Panc1 (cell line): ENCODE results near the gene TLDC2. TPM values are rescaled to one million over a fixed set of nuclear protein-coding genes. Genes with fewer than 3 reads are reported as not detected.

Experiments
- ATAC-seq: fragments of 200-7000 bp; cut with Tn5 transposase; 2 replicates; pipeline ENCODE4 v1.9.1; 2020; ENCODE audit warnings: mild to moderate bottlenecking, moderate library complexity
- BruUV-seq: library from RNA; stranded (reverse); fragments of 400-500 nt; replicated peaks from 2 replicates; lab custom pipeline; 2021; lab: Mats Ljungman, UMichigan
- CTCF ChIA-PET: fragments of 300-600 bp; sonication (Branson Sonifier 250); formaldehyde crosslinking; loops from one replicate; lab custom pipeline; 2022; ENCODE audit warnings: antibody characterized with exemption; lab: Charles Lee
- POLR2A ChIA-PET: fragments of 300-600 bp; sonication (Branson Sonifier 250); formaldehyde crosslinking; loops from one replicate; lab custom pipeline; 2022; ENCODE audit warnings: antibody characterized with exemption; lab: Charles Lee
- DNase-seq: peaks from one replicate; pipeline ENCODE4 v3.0.0-alpha.2; 2010; ENCODE audit warnings: low read depth, low spot score
- H3K27ac ChIP-seq: 2 replicates; pipeline ENCODE4 v1.5.1; 2011; ENCODE audit warnings: mild to moderate bottlenecking, low read length, inconsistent platforms
- H3K27me3 ChIP-seq: fragments of 200-500 bp; sonication (Bioruptor generic); 2 replicates; pipeline ENCODE4 v1.6.0; 2014; ENCODE audit warnings: low read length, inconsistent platforms; ENCODE audit not compliant: control insufficient read depth, insufficient read depth
- H3K36me3 ChIP-seq: fragments of 200-500 bp; sonication (Bioruptor generic); 2 replicates; pipeline ENCODE4 v1.5.1; 2014; ENCODE audit warnings: inconsistent platforms, mild to moderate bottlenecking, low read length, moderate library complexity; ENCODE audit not compliant: control insufficient read depth, insufficient read depth
- H3K4me1 ChIP-seq: 2 replicates; pipeline ENCODE4 v1.5.1; 2011; ENCODE audit warnings: inconsistent platforms, mild to moderate bottlenecking, low read length, moderate library complexity; ENCODE audit not compliant: control insufficient read depth, insufficient read depth
- H3K4me3 ChIP-seq, 2 experiments: 2 replicates each; pipeline ENCODE4 v1.5.1; 2011 to 2012; ENCODE audit warnings: low read depth in 2 of 2, low read length in 2 of 2, mild to moderate bottlenecking in 2 of 2, inconsistent platforms in 1 of 2, moderate library complexity in 1 of 2
- H3K9me3 ChIP-seq: fragments of 200-500 bp; sonication (Bioruptor generic); 2 replicates; pipeline ENCODE4 v1.5.1; 2014; ENCODE audit warnings: low read depth, mild to moderate bottlenecking, inconsistent platforms, low read length, moderate library complexity; ENCODE audit not compliant: control insufficient read depth, insufficient read depth
- POLR2AphosphoS5 ChIP-seq: IDR thresholded peaks from 2 replicates; pipeline ENCODE4 v1.6.1; 2012; ENCODE audit warnings: mild to moderate bottlenecking, low read depth, low read length, moderate library complexity
- REST ChIP-seq, 2 experiments: IDR thresholded peaks; 2 replicates each; pipeline ENCODE4 v1.6.1; 2011 to 2012; ENCODE audit warnings: low read depth in 2 of 2, control low read depth in 1 of 2, low read length in 1 of 2, mild to moderate bottlenecking in 1 of 2, moderate library complexity in 1 of 2; ENCODE audit not compliant: insufficient read depth in 1 of 2
- SIN3A ChIP-seq: IDR thresholded peaks from 2 replicates; pipeline ENCODE4 v1.6.1; 2012; ENCODE audit warnings: low read depth, mild to moderate bottlenecking, low read length, moderate library complexity, borderline replicate concordance; ENCODE audit not compliant: insufficient read depth
- TCF7L2 ChIP-seq: IDR thresholded peaks from 2 replicates; pipeline ENCODE4 v1.6.1; 2011; ENCODE audit warnings: mild to moderate bottlenecking, low read depth, low read length, inconsistent platforms
- in situ Hi-C: cut with HindIII; loops from 2 replicates; pipeline ENCODE4 v1.10.0; 2016; ENCODE audit warnings: low sequenced_read_pairs, low pct_unique_long_range_greater_than_20kb
- intact Hi-C: fragments of 100-400 bp; cut with micrococcal nuclease; formaldehyde crosslinking; loops from one replicate; pipeline ENCODE4 v1.10.0; 2022; ENCODE audit not compliant: unreplicated experiment
- total RNA-seq: library from RNA; stranded (reverse); gene quantifications from one replicate; pipeline ENCODE4 v1.2.1, GENCODE V29; 2021; ENCODE audit not compliant: unreplicated experiment
- TF ChIP-seq, protein P1 (sequence below): fragments of 450-650 bp; IDR thresholded peaks from 2 replicates; pipeline ENCODE4 v1.5.1; 2017; ENCODE audit warnings: mild to moderate bottlenecking

TLDC2 gene
- total RNA-seq, 1 experiment from 2014 or later = not detected

- in situ Hi-C loops (no loop called here), intact Hi-C loops (no loop called here)
- DNase-seq = no peak
- ChIA-PET POLR2A (no interaction called here), CTCF (interaction anchor here (0.7 kb wide), 1 partner anchor 25 kb away, joined by 3 read pairs; no protein-coding TSS in a partner anchor)
- Histone ChIP-seq H3K27ac (peak overlapping the region; percentile 94), H3K4me3 (peak overlapping the region; percentile 64 to 68), H3K9me3 (no peaks in the 10 kb centered on the region), H3K36me3 (no peaks in the 10 kb centered on the region), H3K4me1 (peaks cover 38% of the 10 kb centered on the region), H3K27me3 (no peaks in the 10 kb centered on the region)
- ATAC-seq = no peak
- BruUV-seq = no TSS peak
- TF ChIP-seq POLR2AphosphoS5 (no peak), REST (IDR thresholded peaks at IDR 0.05; ENCODE audit: insufficient read depth in 1 of 2, low read depth in 2 of 2, low read length in 1 of 2) (no peak), SIN3A (no peak), TCF7L2 (no peak)
- TF ChIP-seq, protein P1, sequence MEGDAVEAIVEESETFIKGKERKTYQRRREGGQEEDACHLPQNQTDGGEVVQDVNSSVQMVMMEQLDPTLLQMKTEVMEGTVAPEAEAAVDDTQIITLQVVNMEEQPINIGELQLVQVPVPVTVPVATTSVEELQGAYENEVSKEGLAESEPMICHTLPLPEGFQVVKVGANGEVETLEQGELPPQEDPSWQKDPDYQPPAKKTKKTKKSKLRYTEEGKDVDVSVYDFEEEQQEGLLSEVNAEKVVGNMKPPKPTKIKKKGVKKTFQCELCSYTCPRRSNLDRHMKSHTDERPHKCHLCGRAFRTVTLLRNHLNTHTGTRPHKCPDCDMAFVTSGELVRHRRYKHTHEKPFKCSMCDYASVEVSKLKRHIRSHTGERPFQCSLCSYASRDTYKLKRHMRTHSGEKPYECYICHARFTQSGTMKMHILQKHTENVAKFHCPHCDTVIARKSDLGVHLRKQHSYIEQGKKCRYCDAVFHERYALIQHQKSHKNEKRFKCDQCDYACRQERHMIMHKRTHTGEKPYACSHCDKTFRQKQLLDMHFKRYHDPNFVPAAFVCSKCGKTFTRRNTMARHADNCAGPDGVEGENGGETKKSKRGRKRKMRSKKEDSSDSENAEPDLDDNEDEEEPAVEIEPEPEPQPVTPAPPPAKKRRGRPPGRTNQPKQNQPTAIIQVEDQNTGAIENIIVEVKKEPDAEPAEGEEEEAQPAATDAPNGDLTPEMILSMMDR = no peak
Observed at GRCh38 chr20:36860811-36861624, 14.9 kb upstream of the TLDC2 start.

GRCh38 chr20:36861625-36861874 is 14.4 kb upstream of the TLDC2 start:
- POLR2A ChIA-PET = no interaction called here
- in situ Hi-C loops (no loop called here), intact Hi-C loops (no loop called here)
- H3K4me1 ChIP-seq = peaks cover 33% of the 10 kb centered on the region
- H3K4me3 ChIP-seq = peak overlapping the region; percentile 64 to 68
- H3K27me3 ChIP-seq = no peaks in the 10 kb centered on the region
- CTCF ChIA-PET = interaction anchor here (0.7 to 2.4 kb wide), 2 partner anchors 26 to 53 kb away, joined by 3 to 7 read pairs; no protein-coding TSS in a partner anchor
- H3K36me3 ChIP-seq = no peaks in the 10 kb centered on the region
- DNase-seq = no peak
- no TSS peak for BruUV-seq
- no peaks in the 10 kb centered on the region for H3K9me3 ChIP-seq
- H3K27ac ChIP-seq = peak overlapping the region; percentile 94
- no peak; the same call in 1 of the 2 replicates for ATAC-seq
- TF ChIP-seq, protein P1 = no peak
- no peak for TF ChIP-seq POLR2AphosphoS5
- TF ChIP-seq REST (IDR thresholded peaks at IDR 0.05; ENCODE audit: insufficient read depth in 1 of 2, low read depth in 2 of 2, low read length in 1 of 2) = no peak
- no peak for TF ChIP-seq TCF7L2
- TF ChIP-seq SIN3A = no peak
